ENCODE results near the gene SPRY1. TPM values are rescaled to one million over a fixed set of nuclear protein-coding genes. Genes with fewer than 3 reads are reported as not detected.
A peak's percentile ranks its signal among the peaks of the same experiment; 100 is the strongest.

The SPRY1 gene
- total RNA-seq, 2 donors from 2014 or later, result 9.8 to 76.0 TPM

- Mint-ChIP-seq H3K27ac (no peak overlapping the region), H3K9me3 (no peaks in the 10 kb centered on the region), H3K4me3 (no peak overlapping the region), H3K36me3 (ENCODE audit: low read depth) (no peaks in the 10 kb centered on the region), H3K27me3 (peaks cover 6% of the 10 kb centered on the region), H3K4me1 (no peaks in the 10 kb centered on the region)
- no peak for ATAC-seq (replicated peaks)
These were observed 35.3 kb upstream of the SPRY1 start for GRCh38 chr4:123361195-123361861.

GRCh38 chr4:123362103-123362502 is 34.5 kb upstream of the SPRY1 start:
- Mint-ChIP-seq H3K9me3 (no peaks in the 10 kb centered on the region), H3K4me3 (no peak overlapping the region), H3K27me3 (peaks cover 6% of the 10 kb centered on the region), H3K27ac (no peak overlapping the region), H3K36me3 (ENCODE audit: low read depth) (no peaks in the 10 kb centered on the region), H3K4me1 (no peaks in the 10 kb centered on the region)
- no peak for ATAC-seq (replicated peaks)

- no peaks in the 10 kb centered on the region for H3K36me3 Mint-ChIP-seq (ENCODE audit: low read depth)
- no peaks in the 10 kb centered on the region for H3K4me1 Mint-ChIP-seq
- H3K4me3 Mint-ChIP-seq, result no peak overlapping the region
- ATAC-seq (replicated peaks), result no peak
- no peaks in the 10 kb centered on the region for H3K9me3 Mint-ChIP-seq
- no peak overlapping the region for H3K27ac Mint-ChIP-seq
- peaks cover 3% of the 10 kb centered on the region for H3K27me3 Mint-ChIP-seq
These were observed 32.9 kb upstream of the SPRY1 start for GRCh38 chr4:123363729-123364128.

GRCh38 chr4:123364906-123365305 is 31.7 kb upstream of the SPRY1 start:
- H3K9me3 Mint-ChIP-seq, result no peaks in the 10 kb centered on the region
- no peaks in the 10 kb centered on the region for H3K4me1 Mint-ChIP-seq
- H3K27me3 Mint-ChIP-seq, result no peaks in the 10 kb centered on the region

GRCh38 chr4:123365412-123365811 is 31.2 kb upstream of the SPRY1 start:
- H3K4me1 Mint-ChIP-seq, result no peaks in the 10 kb centered on the region
- no peak for ATAC-seq (replicated peaks)
- no peak overlapping the region for H3K27ac Mint-ChIP-seq
- H3K9me3 Mint-ChIP-seq, result no peaks in the 10 kb centered on the region
- H3K27me3 Mint-ChIP-seq, result no peaks in the 10 kb centered on the region
- no peak overlapping the region for H3K4me3 Mint-ChIP-seq
- no peaks in the 10 kb centered on the region for H3K36me3 Mint-ChIP-seq (ENCODE audit: low read depth)

More at GRCh38 chr4:123364906-123365305, 31.7 kb upstream of the SPRY1 start:
- H3K27ac Mint-ChIP-seq, result no peak overlapping the region
- ATAC-seq (replicated peaks), result no peak
- H3K4me3 Mint-ChIP-seq, result no peak overlapping the region
- H3K36me3 Mint-ChIP-seq (ENCODE audit: low read depth), result no peaks in the 10 kb centered on the region

- no peaks in the 10 kb centered on the region for H3K36me3 Mint-ChIP-seq (ENCODE audit: low read depth)
- no peak overlapping the region for H3K4me3 Mint-ChIP-seq
- no peak for ATAC-seq (replicated peaks)
- no peaks in the 10 kb centered on the region for H3K9me3 Mint-ChIP-seq
- no peaks in the 10 kb centered on the region for H3K4me1 Mint-ChIP-seq
- H3K27me3 Mint-ChIP-seq, result no peaks in the 10 kb centered on the region
- no peak overlapping the region for H3K27ac Mint-ChIP-seq
These were observed 30.3 kb upstream of the SPRY1 start for GRCh38 chr4:123366144-123366748.

GRCh38 chr4:123378794-123379193 is 17.8 kb upstream of the SPRY1 start:
- H3K27ac Mint-ChIP-seq, result no peak overlapping the region
- H3K9me3 Mint-ChIP-seq, result no peaks in the 10 kb centered on the region
- no peak overlapping the region for H3K4me3 Mint-ChIP-seq

GRCh38 chr4:123379392-123379791 is 17.2 kb upstream of the SPRY1 start:
- no peak overlapping the region for H3K4me3 Mint-ChIP-seq
- no peaks in the 10 kb centered on the region for H3K4me1 Mint-ChIP-seq
- H3K27ac Mint-ChIP-seq, result no peak overlapping the region
- no peaks in the 10 kb centered on the region for H3K36me3 Mint-ChIP-seq (ENCODE audit: low read depth)
- ATAC-seq (replicated peaks), result no peak
- H3K27me3 Mint-ChIP-seq, result peaks cover 18% of the 10 kb centered on the region
- no peaks in the 10 kb centered on the region for H3K9me3 Mint-ChIP-seq

More at GRCh38 chr4:123378794-123379193, 17.8 kb upstream of the SPRY1 start:
- Mint-ChIP-seq H3K4me1 (no peaks in the 10 kb centered on the region), H3K27me3 (peaks cover 18% of the 10 kb centered on the region), H3K36me3 (ENCODE audit: low read depth) (no peaks in the 10 kb centered on the region)
- ATAC-seq (replicated peaks), result no peak

GRCh38 chr4:123380728-123381716 is 15.6 kb upstream of the SPRY1 start:
- no peak overlapping the region for H3K27ac Mint-ChIP-seq
- H3K4me1 Mint-ChIP-seq, result no peaks in the 10 kb centered on the region
- H3K9me3 Mint-ChIP-seq, result no peaks in the 10 kb centered on the region
- peak; percentile 70 for ATAC-seq (replicated peaks)
- no peak overlapping the region for H3K4me3 Mint-ChIP-seq
- H3K27me3 Mint-ChIP-seq, result peaks cover 18% of the 10 kb centered on the region
- no peaks in the 10 kb centered on the region for H3K36me3 Mint-ChIP-seq (ENCODE audit: low read depth)

GRCh38 chr4:123381996-123382395 is 14.6 kb upstream of the SPRY1 start:
- H3K27me3 Mint-ChIP-seq, result peaks cover 18% of the 10 kb centered on the region
- H3K27ac Mint-ChIP-seq, result no peak overlapping the region

GRCh38 chr4:123383566-123383965 is 13.0 kb upstream of the SPRY1 start:
- no peaks in the 10 kb centered on the region for H3K36me3 Mint-ChIP-seq (ENCODE audit: low read depth)
- H3K9me3 Mint-ChIP-seq, result no peaks in the 10 kb centered on the region
- ATAC-seq (replicated peaks), result no peak
- H3K27me3 Mint-ChIP-seq, result peaks cover 15% of the 10 kb centered on the region
- no peak overlapping the region for H3K4me3 Mint-ChIP-seq
- H3K27ac Mint-ChIP-seq, result no peak overlapping the region
- no peaks in the 10 kb centered on the region for H3K4me1 Mint-ChIP-seq

More at GRCh38 chr4:123381996-123382395, 14.6 kb upstream of the SPRY1 start:
- Mint-ChIP-seq H3K36me3 (ENCODE audit: low read depth) (no peaks in the 10 kb centered on the region), H3K4me1 (no peaks in the 10 kb centered on the region), H3K4me3 (no peak overlapping the region), H3K9me3 (no peaks in the 10 kb centered on the region)
- ATAC-seq (replicated peaks), result no peak

- Mint-ChIP-seq H3K27ac (no peak overlapping the region), H3K9me3 (no peaks in the 10 kb centered on the region), H3K27me3 (peaks cover 6% of the 10 kb centered on the region), H3K36me3 (ENCODE audit: low read depth) (no peaks in the 10 kb centered on the region), H3K4me1 (no peaks in the 10 kb centered on the region), H3K4me3 (no peak overlapping the region)
- ATAC-seq (replicated peaks), result no peak
These were observed 10.0 kb upstream of the SPRY1 start for GRCh38 chr4:123386609-123387008.

- Mint-ChIP-seq H3K4me3 (no peak overlapping the region), H3K9me3 (no peaks in the 10 kb centered on the region), H3K27me3 (no peaks in the 10 kb centered on the region), H3K4me1 (no peaks in the 10 kb centered on the region), H3K36me3 (ENCODE audit: low read depth) (no peaks in the 10 kb centered on the region), H3K27ac (no peak overlapping the region)
- peak; percentile 18 for ATAC-seq (replicated peaks)
These were observed 5.6 kb upstream of the SPRY1 start for GRCh38 chr4:123390846-123391456.

- H3K27ac Mint-ChIP-seq, result no peak overlapping the region
- ATAC-seq (replicated peaks), result no peak
- H3K4me3 Mint-ChIP-seq, result no peak overlapping the region
- H3K4me1 Mint-ChIP-seq, result peaks cover 4% of the 10 kb centered on the region
- peaks cover 20% of the 10 kb centered on the region for H3K36me3 Mint-ChIP-seq (ENCODE audit: low read depth)
- H3K9me3 Mint-ChIP-seq, result no peaks in the 10 kb centered on the region
- no peaks in the 10 kb centered on the region for H3K27me3 Mint-ChIP-seq
These were observed 2.9 kb upstream of the SPRY1 start for GRCh38 chr4:123393721-123394120.
